Measurements from ENCODE around the gene UACA. TPM values are rescaled to one million over a fixed set of nuclear protein-coding genes. Genes with fewer than 3 reads are reported as not detected.

Gene UACA
- total RNA-seq, 1 experiment from 2014 or later, result 38.0 TPM

GRCh38 chr15:70647396-70647795, 116.0 kb downstream of the UACA start:
- Histone ChIP-seq H2BK12ac (ENCODE audit: insufficient read length, low read depth, low read length) (no peak overlapping the region), H4K5ac (ENCODE audit: insufficient read length, low read depth, low read length) (no peak overlapping the region), H3K14ac (ENCODE audit: insufficient read depth, low read length) (no peak overlapping the region), H3T11ph (ENCODE audit: low read length) (no peak overlapping the region), H4K91ac (ENCODE audit: insufficient read length, low read depth, low read length) (no peak overlapping the region), H3K9me3 (ENCODE audit: control insufficient read depth, low read depth, low read length) (no peaks in the 10 kb centered on the region), H2BK120ac (ENCODE audit: low read depth, low read length, poor library complexity, severe bottlenecking) (no peak overlapping the region), H2BK5ac (ENCODE audit: insufficient read length, low read length) (no peak overlapping the region), H2BK15ac (ENCODE audit: low read depth, low read length) (no peak overlapping the region), H3K4me1 (ENCODE audit: insufficient read depth, low read length) (no peaks in the 10 kb centered on the region), H4K8ac (replicated peaks; ENCODE audit: insufficient read length, low read depth, low read length) (no peak overlapping the region), H3K79me1 (ENCODE audit: insufficient read depth, low read depth, low read length, poor library complexity, severe bottlenecking) (no peaks in the 10 kb centered on the region), H3K23ac (ENCODE audit: insufficient read length, low read depth, low read length) (no peak overlapping the region), H2BK20ac (ENCODE audit: low read depth, low read length, poor library complexity, severe bottlenecking) (no peak overlapping the region), H2AK5ac (ENCODE audit: insufficient read length, low read length) (no peak overlapping the region), H2AFZ (ENCODE audit: low read length) (no peak overlapping the region), H3K18ac (ENCODE audit: insufficient read length, low read depth, low read length) (no peak overlapping the region), H3K9ac (ENCODE audit: extremely low read depth, insufficient read length, low read length) (no peak overlapping the region), H3K4ac (ENCODE audit: low read depth, low read length) (no peak overlapping the region), H3K79me2 (ENCODE audit: insufficient read depth, low read length) (no peaks in the 10 kb centered on the region), H3K23me2 (ENCODE audit: insufficient read length, low read depth, low read length, poor library complexity, severe bottlenecking) (no peaks in the 10 kb centered on the region), H3K27ac (ENCODE audit: insufficient read length, low read depth, low read length) (no peak overlapping the region), H4K20me1 (ENCODE audit: control insufficient read depth, insufficient read depth, insufficient read length) (no peaks in the 10 kb centered on the region), H3K27me3 (ENCODE audit: insufficient read depth, low read length) (no peaks in the 10 kb centered on the region), H3K4me2 (ENCODE audit: insufficient read depth, insufficient read length, low read length) (no peak overlapping the region), H3K56ac (ENCODE audit: insufficient read length, low read depth, low read length) (no peak overlapping the region)
- H3K9me3 Mint-ChIP-seq, result no peaks in the 10 kb centered on the region
- peaks cover 0 to 3% of the 10 kb centered on the region in 2 experiments; a peak in 1 of 4 replicates for H3K4me1 Mint-ChIP-seq
- WGBS (ENCODE audit: extremely low coverage, insufficient read length, low lambda C conversion rate), result no CpG with 5 or more reads among the region's 1 CpG
- no peaks in the 10 kb centered on the region for H3K27me3 Mint-ChIP-seq (ENCODE audit: low read depth)
- no peak overlapping the region for H3K27ac Mint-ChIP-seq
- no peak overlapping the region for H3K4me3 Mint-ChIP-seq
- DNase-seq, result no peak
- no peaks in the 10 kb centered on the region for H3K36me3 Mint-ChIP-seq (ENCODE audit: insufficient read depth in 1 of 3, low read depth in 3 of 3)
- no peak for TF ChIP-seq CTCF (conservative IDR thresholded peaks at IDR 0.05)

Data from H9 (cell line).